SK-N-SH treated with all-trans-retinoic acid at 6 μM for 48 hours (cell line): Measurements from ENCODE around the gene WDR54.

ENCODE experiments used
- ATAC-seq: fragments of 200-7000 bp; cut with Tn5 transposase; 3 replicates; pipeline ENCODE4 v1.9.1; 2020; ENCODE audit warnings: mild to moderate bottlenecking, moderate library complexity
- ARNTL ChIP-seq: fragments of 450-650 bp; formaldehyde crosslinking; IDR thresholded peaks from 2 replicates; pipeline ENCODE4 v1.5.0; 2020; ENCODE audit warnings: low read depth, mild to moderate bottlenecking, moderate library complexity, borderline replicate concordance
- BACH2 ChIP-seq: fragments of 250-450 bp; sonication (Bioruptor Pico); IDR thresholded peaks from 2 replicates; pipeline ENCODE4 v1.9.0; 2021; ENCODE audit warnings: mild to moderate bottlenecking, borderline replicate concordance
- CSDC2 ChIP-seq: fragments of 250-450 bp; sonication (Bioruptor Pico); IDR thresholded peaks from 2 replicates; pipeline ENCODE4 v1.5.0; 2020; ENCODE audit warnings: mild to moderate bottlenecking, moderate library complexity
- ISL1 ChIP-seq: fragments of 250-450 bp; sonication (Bioruptor Pico); IDR thresholded peaks from 2 replicates; pipeline ENCODE4 v2.1.2; 2022; ENCODE audit warnings: mild to moderate bottlenecking, moderate library complexity
- OSR1 ChIP-seq: fragments of 250-450 bp; sonication (Bioruptor Pico); IDR thresholded peaks from 2 replicates; pipeline ENCODE4 v1.8.0; 2022; ENCODE audit warnings: moderate library complexity, mild to moderate bottlenecking, inconsistent platforms
- PPARA ChIP-seq: fragments of 250-450 bp; sonication (Bioruptor Pico); IDR thresholded peaks from 2 replicates; pipeline ENCODE4 v1.5.0; 2020; ENCODE audit warnings: mild to moderate bottlenecking, borderline replicate concordance
- RARB ChIP-seq: fragments of 250-450 bp; sonication (Bioruptor Pico); IDR thresholded peaks from 2 replicates; pipeline ENCODE4 v1.8.0; 2021; ENCODE audit warnings: mild to moderate bottlenecking, moderate library complexity
- SNAI2 ChIP-seq: fragments of 250-450 bp; sonication (Bioruptor Pico); IDR thresholded peaks from 2 replicates; pipeline ENCODE4 v1.5.0; 2020; ENCODE audit warnings: mild to moderate bottlenecking, moderate library complexity
- TCF4 ChIP-seq: fragments of 250-450 bp; sonication (Bioruptor Pico); IDR thresholded peaks from 2 replicates; pipeline ENCODE4 v1.8.0; 2021; ENCODE audit warnings: mild to moderate bottlenecking, moderate library complexity, borderline replicate concordance
- TOX ChIP-seq: fragments of 250-450 bp; sonication (Bioruptor Pico); IDR thresholded peaks from 2 replicates; pipeline ENCODE4 v1.8.0; 2021; ENCODE audit warnings: mild to moderate bottlenecking, moderate library complexity, borderline replicate concordance
- ZC3H10 ChIP-seq: fragments of 250-450 bp; sonication (Bioruptor Pico); IDR thresholded peaks from 2 replicates; pipeline ENCODE4 v1.5.1; 2021; ENCODE audit warnings: mild to moderate bottlenecking, moderate library complexity
- ZFP3 ChIP-seq: fragments of 250-450 bp; sonication (Bioruptor Pico); IDR thresholded peaks from 2 replicates; pipeline ENCODE4 v1.5.0; 2020; ENCODE audit warnings: mild to moderate bottlenecking, moderate library complexity
- ZFP30 ChIP-seq: fragments of 450-650 bp; formaldehyde crosslinking; IDR thresholded peaks from 2 replicates; pipeline ENCODE4 v1.5.0; 2022; ENCODE audit warnings: mild to moderate bottlenecking, moderate library complexity
- ZNF565 ChIP-seq: fragments of 450-650 bp; formaldehyde crosslinking; conservative IDR thresholded peaks from 2 replicates; pipeline ENCODE4 v1.5.0; 2020; ENCODE audit warnings: low read depth, mild to moderate bottlenecking, moderate library complexity
- ZNF70 ChIP-seq: fragments of 450-650 bp; formaldehyde crosslinking; IDR thresholded peaks from 2 replicates; pipeline ENCODE4 v1.5.0; 2020; ENCODE audit warnings: mild to moderate bottlenecking, moderate library complexity
- ZNF8 ChIP-seq: fragments of 450-650 bp; formaldehyde crosslinking; IDR thresholded peaks from 2 replicates; pipeline ENCODE4 v1.5.0; 2020; ENCODE audit warnings: mild to moderate bottlenecking, moderate library complexity
- TF ChIP-seq, protein P1 (sequence below): fragments of 250-450 bp; sonication (Bioruptor Pico); IDR thresholded peaks from 2 replicates; pipeline ENCODE4 v1.8.0; 2020; ENCODE audit warnings: mild to moderate bottlenecking, moderate library complexity, borderline replicate concordance
- TF ChIP-seq, protein P2 (sequence below): fragments of 250-450 bp; sonication (Bioruptor Pico); IDR thresholded peaks from 2 replicates; pipeline ENCODE4 v1.8.0; 2021; ENCODE audit warnings: low read depth, mild to moderate bottlenecking, moderate library complexity, borderline replicate concordance
- TF ChIP-seq, protein P3 (sequence below): fragments of 250-450 bp; sonication (Bioruptor Pico); IDR thresholded peaks from 2 replicates; pipeline ENCODE4 v1.5.1; 2020; ENCODE audit warnings: low read depth, mild to moderate bottlenecking, moderate library complexity
- TF ChIP-seq, protein P4 (sequence below): fragments of 250-450 bp; sonication (Bioruptor Pico); IDR thresholded peaks from 2 replicates; pipeline ENCODE4 v1.5.1; 2021; ENCODE audit warnings: mild to moderate bottlenecking, moderate library complexity
- TF ChIP-seq, protein P5 (sequence below): fragments of 250-450 bp; sonication (Bioruptor Pico); IDR thresholded peaks from 2 replicates; pipeline ENCODE4 v1.5.0; 2020; ENCODE audit warnings: mild to moderate bottlenecking, moderate library complexity

Gene WDR54

DNA sequence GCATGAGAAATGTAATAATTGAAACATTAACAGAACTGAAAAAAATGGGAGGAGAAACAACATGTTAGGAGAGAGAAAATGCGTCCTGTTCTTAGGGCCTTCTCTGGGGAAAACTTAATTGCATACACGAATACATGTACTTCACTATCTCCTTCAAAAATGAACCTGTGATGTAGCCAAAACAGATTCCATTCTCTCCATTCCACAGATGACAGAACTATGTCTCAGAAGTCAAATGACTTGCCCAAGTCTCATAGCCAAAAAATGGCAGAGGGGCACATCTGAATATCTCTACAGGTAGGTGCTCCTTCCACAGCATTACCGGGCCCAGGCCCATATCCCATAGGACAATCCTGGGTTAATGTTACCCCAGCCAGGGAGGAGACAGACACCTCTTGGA, 37.5 kb upstream of the WDR54 start:
- TF ChIP-seq ZNF565 (CRISPR knock-in tag), result no peak
- TF ChIP-seq, protein P1, sequence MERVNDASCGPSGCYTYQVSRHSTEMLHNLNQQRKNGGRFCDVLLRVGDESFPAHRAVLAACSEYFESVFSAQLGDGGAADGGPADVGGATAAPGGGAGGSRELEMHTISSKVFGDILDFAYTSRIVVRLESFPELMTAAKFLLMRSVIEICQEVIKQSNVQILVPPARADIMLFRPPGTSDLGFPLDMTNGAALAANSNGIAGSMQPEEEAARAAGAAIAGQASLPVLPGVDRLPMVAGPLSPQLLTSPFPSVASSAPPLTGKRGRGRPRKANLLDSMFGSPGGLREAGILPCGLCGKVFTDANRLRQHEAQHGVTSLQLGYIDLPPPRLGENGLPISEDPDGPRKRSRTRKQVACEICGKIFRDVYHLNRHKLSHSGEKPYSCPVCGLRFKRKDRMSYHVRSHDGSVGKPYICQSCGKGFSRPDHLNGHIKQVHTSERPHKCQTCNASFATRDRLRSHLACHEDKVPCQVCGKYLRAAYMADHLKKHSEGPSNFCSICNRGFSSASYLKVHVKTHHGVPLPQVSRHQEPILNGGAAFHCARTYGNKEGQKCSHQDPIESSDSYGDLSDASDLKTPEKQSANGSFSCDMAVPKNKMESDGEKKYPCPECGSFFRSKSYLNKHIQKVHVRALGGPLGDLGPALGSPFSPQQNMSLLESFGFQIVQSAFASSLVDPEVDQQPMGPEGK, result no peak
- TF ChIP-seq, protein P2, sequence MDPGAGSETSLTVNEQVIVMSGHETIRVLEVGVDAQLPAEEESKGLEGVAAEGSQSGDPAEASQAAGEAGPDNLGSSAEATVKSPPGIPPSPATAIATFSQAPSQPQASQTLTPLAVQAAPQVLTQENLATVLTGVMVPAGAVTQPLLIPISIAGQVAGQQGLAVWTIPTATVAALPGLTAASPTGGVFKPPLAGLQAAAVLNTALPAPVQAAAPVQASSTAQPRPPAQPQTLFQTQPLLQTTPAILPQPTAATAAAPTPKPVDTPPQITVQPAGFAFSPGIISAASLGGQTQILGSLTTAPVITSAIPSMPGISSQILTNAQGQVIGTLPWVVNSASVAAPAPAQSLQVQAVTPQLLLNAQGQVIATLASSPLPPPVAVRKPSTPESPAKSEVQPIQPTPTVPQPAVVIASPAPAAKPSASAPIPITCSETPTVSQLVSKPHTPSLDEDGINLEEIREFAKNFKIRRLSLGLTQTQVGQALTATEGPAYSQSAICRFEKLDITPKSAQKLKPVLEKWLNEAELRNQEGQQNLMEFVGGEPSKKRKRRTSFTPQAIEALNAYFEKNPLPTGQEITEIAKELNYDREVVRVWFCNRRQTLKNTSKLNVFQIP (CRISPR knock-in tag), result no peak
- TF ChIP-seq OSR1 (CRISPR knock-in tag), result no peak
- TF ChIP-seq ZFP30 (CRISPR knock-in tag), result no peak
- no peak for TF ChIP-seq ZNF70 (CRISPR knock-in tag)
- TF ChIP-seq TOX (CRISPR knock-in tag), result no peak
- no peak for TF ChIP-seq ISL1 (CRISPR knock-in tag)
- TF ChIP-seq, protein P3, sequence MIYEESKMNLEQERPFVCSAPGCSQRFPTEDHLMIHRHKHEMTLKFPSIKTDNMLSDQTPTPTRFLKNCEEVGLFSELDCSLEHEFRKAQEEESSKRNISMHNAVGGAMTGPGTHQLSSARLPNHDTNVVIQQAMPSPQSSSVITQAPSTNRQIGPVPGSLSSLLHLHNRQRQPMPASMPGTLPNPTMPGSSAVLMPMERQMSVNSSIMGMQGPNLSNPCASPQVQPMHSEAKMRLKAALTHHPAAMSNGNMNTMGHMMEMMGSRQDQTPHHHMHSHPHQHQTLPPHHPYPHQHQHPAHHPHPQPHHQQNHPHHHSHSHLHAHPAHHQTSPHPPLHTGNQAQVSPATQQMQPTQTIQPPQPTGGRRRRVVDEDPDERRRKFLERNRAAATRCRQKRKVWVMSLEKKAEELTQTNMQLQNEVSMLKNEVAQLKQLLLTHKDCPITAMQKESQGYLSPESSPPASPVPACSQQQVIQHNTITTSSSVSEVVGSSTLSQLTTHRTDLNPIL, result no peak
- no peak for TF ChIP-seq RARB
- TF ChIP-seq, protein P4, sequence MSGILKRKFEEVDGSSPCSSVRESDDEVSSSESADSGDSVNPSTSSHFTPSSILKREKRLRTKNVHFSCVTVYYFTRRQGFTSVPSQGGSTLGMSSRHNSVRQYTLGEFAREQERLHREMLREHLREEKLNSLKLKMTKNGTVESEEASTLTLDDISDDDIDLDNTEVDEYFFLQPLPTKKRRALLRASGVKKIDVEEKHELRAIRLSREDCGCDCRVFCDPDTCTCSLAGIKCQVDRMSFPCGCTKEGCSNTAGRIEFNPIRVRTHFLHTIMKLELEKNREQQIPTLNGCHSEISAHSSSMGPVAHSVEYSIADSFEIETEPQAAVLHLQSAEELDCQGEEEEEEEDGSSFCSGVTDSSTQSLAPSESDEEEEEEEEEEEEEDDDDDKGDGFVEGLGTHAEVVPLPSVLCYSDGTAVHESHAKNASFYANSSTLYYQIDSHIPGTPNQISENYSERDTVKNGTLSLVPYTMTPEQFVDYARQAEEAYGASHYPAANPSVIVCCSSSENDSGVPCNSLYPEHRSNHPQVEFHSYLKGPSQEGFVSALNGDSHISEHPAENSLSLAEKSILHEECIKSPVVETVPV, result no peak
- TF ChIP-seq, all 23 proteins: peak for 0
- no peak for ATAC-seq

DNA sequence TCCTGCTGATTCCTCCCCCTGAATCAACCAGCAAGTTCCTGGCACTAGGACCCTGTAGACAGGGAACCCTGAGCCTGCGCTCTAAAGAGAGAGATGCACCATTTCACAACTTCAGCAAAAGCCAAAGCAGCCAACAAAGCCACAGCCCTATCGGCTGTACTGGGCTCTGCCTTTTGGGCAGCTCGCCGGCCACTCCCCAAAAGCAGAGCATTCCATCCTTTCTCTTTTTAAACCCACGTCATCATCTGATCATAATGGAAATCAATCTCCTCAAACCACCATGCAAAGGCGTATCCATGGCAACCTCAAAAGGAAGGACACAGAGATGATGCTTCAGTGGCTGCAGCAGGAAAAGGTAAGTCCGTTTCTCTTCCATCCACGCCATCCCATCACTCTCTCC, 36.1 kb upstream of the WDR54 start:
- TF ChIP-seq, protein P2 (CRISPR knock-in tag), result no peak
- TF ChIP-seq CSDC2 (CRISPR knock-in tag) (no peak), TCF4 (CRISPR knock-in tag) (no peak), PPARA (no peak)

DNA sequence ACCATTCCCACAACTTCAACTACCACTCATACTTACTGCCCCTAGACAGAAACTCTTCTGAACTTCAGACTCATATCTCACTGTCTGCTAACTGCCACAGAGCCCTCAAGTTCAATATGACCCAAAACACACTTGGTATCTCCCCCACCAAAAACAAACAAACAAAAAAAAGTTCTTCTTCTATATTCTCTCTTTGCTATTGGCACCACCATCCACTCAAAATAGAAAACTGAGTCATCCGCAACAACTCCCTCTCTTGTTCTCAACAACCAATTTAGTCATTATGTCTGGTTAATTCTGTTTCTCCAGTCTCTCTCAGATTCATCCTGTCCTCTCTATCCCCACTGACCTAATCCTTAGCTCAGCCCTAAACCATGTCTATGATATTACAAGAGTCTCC, 34.2 kb upstream of the WDR54 start:
- no peak for ATAC-seq
- TF ChIP-seq, protein P4, result no peak
- TF ChIP-seq ARNTL (CRISPR knock-in tag), result no peak
- no peak for TF ChIP-seq SNAI2 (CRISPR knock-in tag)
- TF ChIP-seq ZNF8 (CRISPR knock-in tag), result no peak
- no peak for TF ChIP-seq ISL1 (CRISPR knock-in tag)
- no peak for TF ChIP-seq ZC3H10 (CRISPR knock-in tag)
- no peak for TF ChIP-seq RARB
- no peak for TF ChIP-seq CSDC2 (CRISPR knock-in tag)
- TF ChIP-seq ZFP3 (CRISPR knock-in tag), result no peak
- TF ChIP-seq, protein P5, sequence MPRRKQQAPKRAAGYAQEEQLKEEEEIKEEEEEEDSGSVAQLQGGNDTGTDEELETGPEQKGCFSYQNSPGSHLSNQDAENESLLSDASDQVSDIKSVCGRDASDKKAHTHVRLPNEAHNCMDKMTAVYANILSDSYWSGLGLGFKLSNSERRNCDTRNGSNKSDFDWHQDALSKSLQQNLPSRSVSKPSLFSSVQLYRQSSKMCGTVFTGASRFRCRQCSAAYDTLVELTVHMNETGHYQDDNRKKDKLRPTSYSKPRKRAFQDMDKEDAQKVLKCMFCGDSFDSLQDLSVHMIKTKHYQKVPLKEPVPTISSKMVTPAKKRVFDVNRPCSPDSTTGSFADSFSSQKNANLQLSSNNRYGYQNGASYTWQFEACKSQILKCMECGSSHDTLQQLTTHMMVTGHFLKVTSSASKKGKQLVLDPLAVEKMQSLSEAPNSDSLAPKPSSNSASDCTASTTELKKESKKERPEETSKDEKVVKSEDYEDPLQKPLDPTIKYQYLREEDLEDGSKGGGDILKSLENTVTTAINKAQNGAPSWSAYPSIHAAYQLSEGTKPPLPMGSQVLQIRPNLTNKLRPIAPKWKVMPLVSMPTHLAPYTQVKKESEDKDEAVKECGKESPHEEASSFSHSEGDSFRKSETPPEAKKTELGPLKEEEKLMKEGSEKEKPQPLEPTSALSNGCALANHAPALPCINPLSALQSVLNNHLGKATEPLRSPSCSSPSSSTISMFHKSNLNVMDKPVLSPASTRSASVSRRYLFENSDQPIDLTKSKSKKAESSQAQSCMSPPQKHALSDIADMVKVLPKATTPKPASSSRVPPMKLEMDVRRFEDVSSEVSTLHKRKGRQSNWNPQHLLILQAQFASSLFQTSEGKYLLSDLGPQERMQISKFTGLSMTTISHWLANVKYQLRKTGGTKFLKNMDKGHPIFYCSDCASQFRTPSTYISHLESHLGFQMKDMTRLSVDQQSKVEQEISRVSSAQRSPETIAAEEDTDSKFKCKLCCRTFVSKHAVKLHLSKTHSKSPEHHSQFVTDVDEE, result no peak
- no peak for TF ChIP-seq ZFP30 (CRISPR knock-in tag)
- TF ChIP-seq ZNF70 (CRISPR knock-in tag), result no peak
- TF ChIP-seq ZNF565 (CRISPR knock-in tag), result no peak
- no peak for TF ChIP-seq BACH2
- TF ChIP-seq TCF4 (CRISPR knock-in tag), result no peak
- TF ChIP-seq, all 23 proteins: peak for 0

More for the DNA sequence above, 36.1 kb upstream of the WDR54 start:
- ATAC-seq, result no peak
